ENCODE data around the gene COL5A1.
"Not testable (repeated sequence)": the region's sequence is repeated elsewhere in the genome, so short reads cannot be mapped to it uniquely, and the experiment has no call there.

COL5A1 gene

GRCh38 chr9:134842321-134842720 lies 200.7 kb downstream of the COL5A1 start:
- no peak for DNase-seq

- DNase-seq, result no peak
Measured at GRCh38 chr9:134843740-134844139, 202.1 kb downstream of the COL5A1 start.

- DNase-seq, result no peak
Measured at GRCh38 chr9:134844821-134845220, 203.2 kb downstream of the COL5A1 start.

GRCh38 chr9:134846187-134846586 lies 204.6 kb downstream of the COL5A1 start:
- no peak for DNase-seq

DNA sequence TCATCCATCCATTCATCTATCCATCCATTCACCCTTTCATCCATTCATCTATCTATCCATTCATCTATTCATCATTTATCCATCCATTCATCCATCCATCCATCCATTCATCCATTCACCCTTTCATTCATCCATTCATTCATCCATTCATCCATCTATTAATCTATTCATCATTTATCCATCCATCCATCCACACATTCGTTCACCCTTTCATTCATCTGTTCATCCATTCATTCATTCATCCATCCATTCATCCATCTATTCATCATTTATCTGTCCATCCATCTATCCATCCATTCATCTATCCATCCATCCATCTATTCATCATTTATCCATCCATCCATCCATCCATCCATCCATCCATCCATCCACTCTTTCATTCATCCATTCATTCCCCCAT lies 205.1 kb downstream of the COL5A1 start:
- DNase-seq, result no peak

- DNase-seq, result no peak
Measured at GRCh38 chr9:134847138-134847537, 205.5 kb downstream of the COL5A1 start.

GRCh38 chr9:134847752-134848432 lies 206.3 kb downstream of the COL5A1 start:
- DNase-seq, result no peak

GRCh38 chr9:134848504-134848903 lies 206.9 kb downstream of the COL5A1 start:
- DNase-seq, result no peak

DNA sequence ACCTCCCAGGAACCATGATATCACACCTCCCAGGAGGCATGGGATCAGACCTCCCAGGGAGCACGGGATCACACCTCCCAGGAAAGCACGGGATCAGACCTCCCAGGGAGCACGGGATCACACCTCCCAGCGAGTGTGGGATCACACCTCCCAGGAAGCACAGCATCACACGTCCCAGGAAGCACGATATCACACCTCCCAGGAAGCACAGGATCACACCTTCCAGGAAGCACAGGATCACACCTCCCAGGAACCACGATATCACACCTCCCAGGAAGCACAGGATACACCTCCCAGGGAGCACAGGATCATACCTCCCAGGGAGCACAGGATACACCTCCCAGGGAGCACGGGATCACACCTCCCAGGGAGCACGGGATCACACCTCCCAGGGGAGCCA lies 209.0 kb downstream of the COL5A1 start:
- DNase-seq, result no peak

- DNase-seq, result no peak
Measured at GRCh38 chr9:134851020-134851419, 209.4 kb downstream of the COL5A1 start.

DNA sequence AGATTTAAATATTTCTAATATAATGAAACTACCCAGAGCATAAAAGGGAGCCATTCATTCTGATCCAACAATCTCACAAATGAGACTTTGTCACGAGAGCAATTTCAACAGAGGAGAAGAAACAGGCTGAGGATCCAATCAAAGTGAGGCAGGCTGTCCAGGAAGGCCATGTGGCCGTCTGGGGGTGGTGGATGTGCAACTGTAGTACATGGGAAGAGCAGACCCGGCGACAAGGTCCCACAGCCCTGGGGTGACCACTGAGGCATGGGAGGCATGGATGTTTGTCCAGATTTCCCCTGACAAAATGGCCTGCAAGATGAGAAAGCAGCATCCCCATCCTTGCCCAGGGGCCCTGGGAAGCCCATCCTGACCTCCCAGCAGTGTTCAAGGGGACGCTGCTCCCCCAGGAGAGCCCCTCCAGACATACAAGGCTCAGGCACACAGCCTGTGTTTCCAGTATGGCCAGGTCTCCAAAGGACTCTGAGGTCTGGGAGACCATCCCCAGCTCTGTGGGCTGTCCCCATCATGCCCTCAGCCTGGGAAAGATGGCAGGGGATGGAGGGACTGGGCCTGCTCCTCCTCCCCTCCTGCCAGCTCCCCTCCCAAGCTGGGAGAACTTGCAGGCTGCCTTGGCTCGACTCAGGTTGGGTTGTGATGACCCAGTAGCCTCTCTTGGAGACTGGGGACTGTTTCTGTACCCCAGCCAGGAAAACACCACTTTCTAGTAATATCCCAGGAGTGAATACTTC lies 211.5 kb downstream of the COL5A1 start:
- DNase-seq, result no peak

DNA sequence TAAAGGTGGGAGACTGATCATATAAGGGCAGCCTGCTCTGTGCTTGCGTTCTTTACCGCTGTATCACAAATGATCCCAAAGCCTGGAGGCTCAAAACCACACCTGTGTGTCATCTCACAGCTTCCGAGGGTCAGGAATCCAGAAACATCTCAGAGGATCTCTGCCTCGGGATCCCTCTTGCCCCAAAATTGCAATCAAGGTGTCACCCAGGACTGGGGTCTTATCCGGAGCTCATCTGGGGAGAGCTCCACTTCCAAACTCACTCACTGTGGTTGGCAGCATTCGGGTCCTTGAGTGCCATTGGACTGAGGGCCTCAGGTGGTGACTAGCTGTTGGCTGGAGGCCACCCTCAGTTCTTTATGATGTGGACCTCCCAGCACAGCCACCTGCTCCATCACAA lies 212.3 kb downstream of the COL5A1 start:
- DNase-seq, result no peak

DNA sequence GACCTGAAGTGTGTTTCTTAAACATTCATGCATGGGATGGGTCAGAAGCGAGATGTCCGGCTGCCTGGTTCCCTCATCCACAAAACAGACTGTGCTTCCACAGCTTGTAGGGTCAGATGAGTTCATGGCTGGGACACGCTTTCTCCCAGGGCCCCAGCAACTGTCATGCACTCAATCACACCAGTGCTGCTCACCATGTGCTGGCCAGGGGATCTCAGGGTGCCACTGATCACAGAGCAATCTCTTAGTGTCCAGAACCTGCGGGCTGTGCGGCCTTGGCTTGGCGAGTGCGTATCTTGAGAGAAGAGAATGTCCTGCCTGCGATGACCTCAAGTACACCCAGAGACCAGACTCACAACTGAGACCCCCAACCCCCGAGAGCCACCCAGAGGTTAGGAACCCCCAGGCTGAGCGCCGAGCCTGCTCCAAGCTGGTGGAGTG lies 213.0 kb downstream of the COL5A1 start:
- DNase-seq, result no peak

- no peak for DNase-seq
Measured at GRCh38 chr9:134855231-134855899, 213.8 kb downstream of the COL5A1 start.

- no peak for DNase-seq
Measured at GRCh38 chr9:134855900-134856377, 214.3 kb downstream of the COL5A1 start.

- DNase-seq, result not testable (repeated sequence)
Measured at GRCh38 chr9:134857451-134857850, 215.8 kb downstream of the COL5A1 start.

GRCh38 chr9:134858051-134858841 lies 216.6 kb downstream of the COL5A1 start:
- peak; percentile 59 for DNase-seq

- no peak for DNase-seq
Measured at GRCh38 chr9:134860510-134860909, 218.9 kb downstream of the COL5A1 start.

DNA sequence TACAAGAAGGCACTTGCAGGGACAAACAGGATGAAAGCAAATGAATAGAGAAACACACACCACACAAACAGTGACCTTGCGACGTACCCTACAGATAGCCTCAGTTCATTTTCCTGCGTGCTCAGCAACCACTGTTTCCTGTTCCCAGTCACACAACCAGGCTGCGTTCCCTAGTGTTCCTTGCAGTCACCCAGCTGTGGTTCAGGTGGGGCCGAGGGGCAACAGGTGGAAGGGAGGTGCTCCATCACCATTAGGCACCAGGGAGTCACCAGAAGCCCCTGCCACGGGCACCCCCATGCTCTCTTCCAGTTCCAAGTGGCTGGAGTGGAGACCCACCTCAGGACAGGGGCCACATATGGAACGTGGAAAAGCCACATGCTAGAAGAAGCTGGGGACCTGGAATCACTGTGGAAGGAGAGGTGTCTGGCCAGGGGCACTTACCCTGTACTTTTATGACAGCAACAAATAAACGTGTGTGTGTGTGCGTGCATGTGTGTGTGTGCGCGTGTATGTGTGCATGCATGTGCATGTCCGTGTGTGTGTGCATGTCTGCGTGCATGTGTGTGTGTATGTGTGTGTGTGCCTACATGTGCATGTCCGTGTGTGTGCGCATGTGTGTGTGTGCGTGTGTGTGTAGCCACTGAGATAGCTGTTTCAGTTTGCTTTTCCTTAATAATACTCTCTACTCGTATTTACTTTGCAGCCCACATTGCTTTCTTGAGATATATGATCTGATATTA lies 220.2 kb downstream of the COL5A1 start:
- no peak for DNase-seq

- DNase-seq, result no peak
Measured at GRCh38 chr9:134863306-134863902, 221.8 kb downstream of the COL5A1 start.
